AG09309 (cell line): ENCODE data around the gene KRT15.

ENCODE experiments used
- DNase-seq: peaks from one replicate; pipeline ENCODE4 v3.0.0-alpha.2; 2010; ENCODE audit warnings: low read depth
- H3K4me3 ChIP-seq: 2 replicates; pipeline ENCODE4 v1.5.1; 2011; ENCODE audit warnings: mild to moderate bottlenecking, low read depth, low read length, moderate library complexity; ENCODE audit not compliant: control insufficient read depth
- CTCF ChIP-seq: IDR thresholded peaks from 2 replicates; pipeline ENCODE4 v1.5.1; 2011; ENCODE audit warnings: mild to moderate bottlenecking, low read depth, low read length, inconsistent platforms; ENCODE audit not compliant: insufficient read depth, control insufficient read depth; ENCODE audit errors: missing control alignments

The KRT15 gene

GRCh38 chr17:41521574-41522261 is 3.0 kb upstream of the KRT15 start:
- H3K4me3 ChIP-seq: no peak overlapping the region
- TF ChIP-seq CTCF: peak; percentile 19
- DNase-seq: peak; percentile 44

GRCh38 chr17:41520821-41521521 is 2.3 kb upstream of the KRT15 start:
- no peak overlapping the region for H3K4me3 ChIP-seq
- DNase-seq: no peak
- no peak for TF ChIP-seq CTCF

- no peak for DNase-seq
- no peak overlapping the region for H3K4me3 ChIP-seq
- no peak for TF ChIP-seq CTCF
Observed at GRCh38 chr17:41519501-41520224, 973 bp upstream of the KRT15 start.

GRCh38 chr17:41518031-41518430 is 659 bp downstream of the KRT15 start:
- no peak for DNase-seq
- no peak overlapping the region for H3K4me3 ChIP-seq
- no peak for TF ChIP-seq CTCF

- no peak for DNase-seq
- TF ChIP-seq CTCF: no peak
- no peak overlapping the region for H3K4me3 ChIP-seq
Observed at GRCh38 chr17:41516830-41517283, 1.8 kb downstream of the KRT15 start.

GRCh38 chr17:41516147-41516829 is 2.4 kb downstream of the KRT15 start:
- TF ChIP-seq CTCF: no peak
- no peak for DNase-seq
- no peak overlapping the region for H3K4me3 ChIP-seq
